Muscle of arm (tissue), 12 donors: ENCODE measurements around the gene CNBP. TPM values are rescaled to one million over a fixed set of nuclear protein-coding genes. Genes with fewer than 3 reads are reported as not detected.
A peak's percentile ranks its signal among the peaks of the same experiment; 100 is the strongest.
"Not testable (repeated sequence)": the region's sequence is repeated elsewhere in the genome, so short reads cannot be mapped to it uniquely, and the experiment has no call there.

Experiments used
- DNase-seq: peaks from one replicate; pipeline ENCODE4 v3.0.0-alpha.2; 2013
- polyA plus RNA-seq, 12 donors: library from polyadenylated mRNA; unstranded; fragments of 120-200 nt; gene quantifications; one replicate each; pipeline ENCODE4 v1.2.1, GENCODE V29; 2013; ENCODE audit not compliant: insufficient read length in 12 of 12

The CNBP gene
- polyA plus RNA-seq, 12 donors: 251 to 359 (median 334) TPM; not detected in 1

DNA sequence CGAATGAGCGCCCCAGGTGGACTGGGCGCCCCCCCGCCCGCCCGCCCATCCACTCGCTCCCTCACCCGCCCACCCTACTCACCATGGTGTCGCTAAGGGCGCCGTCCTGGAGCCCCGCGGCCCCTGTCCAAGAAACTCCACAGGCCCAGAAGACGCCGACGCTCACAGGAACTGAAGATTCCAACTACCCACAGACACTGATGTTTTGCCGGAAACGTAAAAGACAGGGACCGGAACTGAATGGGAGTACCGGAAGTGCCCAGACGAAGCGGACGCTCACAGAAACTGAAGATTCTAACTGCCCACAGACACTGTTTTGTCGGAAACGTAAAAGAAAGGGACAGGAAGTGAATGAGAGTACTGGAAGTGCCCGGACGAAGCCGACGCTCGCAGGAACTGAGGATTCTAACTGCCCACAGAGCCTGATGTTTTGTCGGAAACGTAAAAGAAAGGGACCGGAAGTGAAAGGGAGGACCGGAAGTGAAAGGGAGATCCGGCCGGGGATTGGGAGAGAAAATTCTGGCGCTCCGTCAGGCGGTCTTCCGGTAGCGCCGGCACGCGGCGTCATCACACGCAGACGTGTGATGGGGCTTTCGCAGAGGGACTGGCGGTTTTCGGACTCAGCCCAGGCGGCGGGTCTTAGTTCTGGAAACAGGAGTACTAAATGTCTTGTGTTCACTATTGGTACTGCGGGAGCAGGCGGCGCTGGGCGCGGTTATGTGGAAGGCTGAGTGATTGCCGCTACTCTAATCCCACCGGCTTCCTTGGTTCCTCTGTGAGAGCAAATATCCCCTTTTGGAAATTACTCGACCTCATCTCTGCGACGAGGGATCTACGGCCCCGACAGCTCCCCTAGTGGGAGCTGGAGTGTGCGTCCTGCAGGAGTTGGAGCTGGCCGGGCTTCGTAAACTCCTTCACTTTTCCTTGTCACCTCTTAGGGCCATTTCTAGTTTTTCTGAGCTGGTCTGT, 22.5 kb downstream of the CNBP start, which contains the start of gene ISY1:
TSS of gene ISY1 (minus strand) at position 173 of the 969 bp plus-strand sequence. CDS start at position 85, 88 bp downstream.
- DNase-seq: peak; percentile 97

DNA sequence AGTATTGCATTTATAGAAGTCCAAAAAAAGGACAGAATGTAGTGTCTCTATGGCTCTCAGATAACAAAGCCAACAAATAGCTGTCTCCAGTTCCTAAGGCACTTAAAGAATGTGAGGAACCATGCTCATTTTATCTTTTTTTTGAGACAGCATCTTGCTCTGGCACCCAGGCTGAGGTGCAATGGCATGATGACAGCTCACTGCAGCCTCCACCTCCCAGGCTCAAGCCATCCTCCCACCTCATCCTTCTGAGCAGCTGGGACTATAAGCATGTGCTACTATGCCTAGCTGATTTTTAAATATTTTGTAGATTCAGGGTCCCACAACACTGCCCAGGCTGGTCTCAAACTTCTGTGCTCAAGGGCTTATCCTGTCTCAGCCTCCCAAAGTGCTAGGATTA, 38.9 kb downstream of the CNBP start:
- DNase-seq: no peak

DNA sequence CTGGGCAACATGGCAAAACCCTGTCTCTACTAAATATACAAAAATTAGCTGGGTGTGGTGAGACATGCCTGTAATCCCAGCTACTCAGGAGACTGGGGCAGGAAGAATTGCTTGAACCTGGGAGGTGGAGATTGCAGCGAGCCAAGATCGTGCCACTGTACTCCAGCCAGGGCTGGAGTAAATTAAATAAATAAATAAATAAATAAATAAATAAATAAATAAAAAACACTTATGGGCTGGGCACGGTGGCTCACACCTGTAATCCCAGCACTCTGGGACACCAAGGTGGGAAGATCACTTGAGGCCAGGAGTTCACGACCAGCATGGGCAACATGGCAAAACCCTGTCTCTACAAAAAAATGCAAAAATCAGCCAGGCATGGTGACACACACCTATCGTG, 42.7 kb downstream of the CNBP start:
- not testable (repeated sequence) for DNase-seq

DNA sequence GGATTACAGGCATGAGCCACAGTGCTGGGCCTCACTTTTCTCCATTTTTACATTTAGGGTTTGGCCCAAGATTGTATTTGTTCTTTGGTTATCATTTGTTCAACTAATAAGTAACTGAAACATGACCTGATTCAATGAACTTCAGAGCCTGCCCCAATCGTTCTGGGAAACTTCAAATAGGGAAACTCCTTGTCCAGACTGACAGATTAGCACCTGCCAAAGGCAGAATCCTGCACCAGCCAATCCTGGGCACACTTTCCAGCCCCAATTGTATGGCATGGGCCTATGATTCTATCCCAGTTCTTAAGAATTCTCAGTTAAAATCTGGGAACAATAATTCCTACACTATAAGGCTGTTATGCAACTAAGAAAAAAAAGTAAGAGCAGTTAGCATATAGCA, 43.8 kb downstream of the CNBP start:
- no peak for DNase-seq

DNA sequence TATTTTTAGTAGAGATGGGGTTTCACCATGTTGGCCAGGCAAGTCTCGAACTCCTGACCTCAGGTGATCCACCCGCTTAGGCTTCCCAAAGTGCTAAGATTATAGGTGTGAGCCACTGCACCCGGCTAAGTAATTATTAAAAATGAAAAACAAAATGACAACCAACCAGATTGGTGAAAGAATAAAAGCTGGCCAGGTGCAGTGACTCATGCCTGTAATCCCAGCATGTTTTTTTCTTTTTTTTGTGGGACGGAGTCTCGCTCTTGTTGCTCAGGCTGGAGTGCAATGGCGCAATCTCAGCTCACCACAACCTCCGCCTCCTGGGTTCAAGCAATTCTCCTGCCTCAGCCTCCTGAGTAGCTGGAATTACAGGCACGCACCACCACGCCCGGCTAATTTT, 47.4 kb downstream of the CNBP start:
- not testable (repeated sequence) for DNase-seq

DNA sequence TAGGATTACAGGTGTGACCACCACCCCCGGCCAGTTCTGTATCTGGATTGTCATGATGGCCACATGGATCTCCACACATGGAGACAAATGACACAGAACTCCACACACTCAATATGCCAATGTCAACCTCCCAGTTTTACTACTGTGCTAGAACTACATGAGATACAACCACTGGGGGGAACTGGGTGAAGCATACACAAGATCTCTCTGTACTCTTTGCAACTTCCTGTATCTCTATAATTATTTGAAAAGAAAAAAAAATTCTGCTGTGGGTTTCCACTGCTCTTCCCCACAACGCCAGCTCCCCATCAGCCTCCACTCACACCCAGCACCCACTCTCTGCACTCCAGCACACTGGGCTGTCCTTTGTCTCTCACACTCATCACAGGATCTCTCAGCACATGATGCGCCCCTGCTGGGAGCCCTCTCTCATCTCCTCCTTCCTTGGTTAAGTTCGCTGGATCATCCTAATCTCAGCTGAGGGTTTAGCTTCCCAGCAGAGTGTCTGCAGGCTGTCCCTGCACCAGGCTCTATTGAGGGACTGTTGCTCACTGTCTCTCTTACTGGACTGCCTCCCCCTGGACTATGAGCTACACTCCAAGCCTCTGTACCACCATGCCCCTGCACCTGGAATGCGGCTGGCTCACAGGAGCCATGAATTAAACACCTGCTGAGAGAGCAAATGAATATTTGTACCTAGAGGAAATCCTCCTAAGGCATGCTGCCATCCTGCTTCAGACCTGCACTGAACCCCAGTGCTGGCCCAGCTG, 51.4 kb downstream of the CNBP start:
- DNase-seq: no peak

DNA sequence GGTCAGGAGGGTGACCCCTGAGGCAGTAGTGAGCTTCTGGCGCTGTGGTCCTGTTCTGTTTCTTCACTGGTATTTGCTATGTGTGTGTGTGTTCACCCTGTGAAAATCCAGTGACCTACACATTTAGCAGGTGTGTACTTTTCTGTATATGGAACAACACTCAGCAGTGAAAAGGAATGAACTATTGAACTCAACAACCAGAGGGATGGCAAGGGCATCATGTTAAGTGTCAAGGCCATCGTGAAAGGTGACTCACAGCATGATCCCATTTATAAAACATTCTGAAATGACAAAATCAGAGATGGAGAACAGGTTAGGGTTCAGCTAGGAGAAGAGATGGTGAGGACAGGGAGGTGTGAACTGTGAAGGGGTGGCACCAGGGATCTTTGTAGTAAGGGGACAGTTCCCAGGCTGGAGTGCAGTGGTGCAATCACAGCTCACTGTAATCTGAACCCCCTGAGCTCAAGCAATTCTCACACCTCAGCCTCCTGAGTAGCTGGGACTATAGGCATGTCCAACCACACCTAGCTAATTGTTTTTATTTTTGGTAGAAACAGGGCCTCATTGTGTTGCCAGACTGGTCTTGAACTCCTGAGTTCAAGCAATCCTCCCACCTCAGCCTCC, 52.1 kb downstream of the CNBP start:
- no peak for DNase-seq

DNA sequence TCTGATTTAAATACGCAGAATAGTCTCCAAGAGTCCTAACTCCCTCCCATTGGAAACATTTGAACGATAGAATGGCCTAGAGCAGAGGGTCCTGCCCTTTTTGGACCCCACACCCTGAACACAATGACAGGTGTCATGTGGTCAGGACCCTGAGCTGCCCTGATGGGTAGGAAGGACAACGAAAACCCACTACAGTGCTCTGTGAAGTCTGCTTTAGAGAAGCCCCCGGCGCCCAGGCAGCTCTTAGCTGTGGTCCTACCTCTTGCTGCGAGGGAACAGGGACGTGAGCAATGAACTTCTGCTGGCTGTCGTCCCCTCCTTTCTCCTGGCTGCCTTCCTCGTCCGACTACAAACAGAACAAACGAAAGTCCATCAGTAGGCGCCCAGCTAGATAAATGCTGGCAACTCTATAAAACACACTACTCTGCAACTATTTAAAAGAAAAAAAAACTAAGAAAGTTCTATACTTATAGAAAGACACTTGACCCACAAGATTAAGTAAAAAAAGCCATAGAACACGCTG, 53.3 kb downstream of the CNBP start:
- DNase-seq: no peak

DNA sequence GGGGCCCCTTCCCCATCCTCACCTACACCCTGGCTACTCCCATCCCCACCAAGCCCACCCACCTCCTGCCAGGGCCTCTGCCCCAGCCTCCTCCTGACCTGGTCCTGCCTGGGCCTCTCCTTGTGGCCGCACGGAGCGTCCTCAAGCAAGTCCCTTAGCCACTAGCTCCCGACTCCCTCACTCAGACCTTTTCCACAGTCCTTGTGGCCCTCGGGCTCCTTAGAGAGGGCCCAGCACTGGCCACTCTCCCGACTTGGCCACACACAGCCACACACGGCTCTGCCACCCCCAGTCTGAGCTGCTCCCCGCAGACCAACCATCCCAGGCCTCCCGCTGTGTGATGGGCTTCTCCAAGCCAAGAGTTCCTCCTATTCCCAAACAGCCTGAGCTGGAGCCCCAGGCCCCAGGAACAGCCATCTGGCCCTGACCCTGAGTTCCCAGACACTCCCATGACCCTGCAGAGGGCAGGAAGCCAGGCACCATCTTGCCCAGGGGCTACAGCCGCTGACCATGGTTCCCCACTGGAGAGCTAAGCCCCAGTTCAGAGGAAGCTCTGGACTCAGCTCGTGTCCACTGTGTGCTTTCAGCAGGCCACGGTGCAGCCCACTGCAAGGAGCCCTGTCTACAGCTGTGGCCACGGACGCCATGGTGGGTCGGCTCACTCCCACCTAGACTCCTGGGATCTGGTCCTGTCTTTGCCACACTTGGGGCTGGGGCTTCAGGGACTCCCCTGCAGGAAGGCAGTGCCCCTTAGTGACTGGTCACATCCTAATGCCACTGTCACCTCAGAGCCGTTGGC, 55.1 kb downstream of the CNBP start:
- no peak for DNase-seq

DNA sequence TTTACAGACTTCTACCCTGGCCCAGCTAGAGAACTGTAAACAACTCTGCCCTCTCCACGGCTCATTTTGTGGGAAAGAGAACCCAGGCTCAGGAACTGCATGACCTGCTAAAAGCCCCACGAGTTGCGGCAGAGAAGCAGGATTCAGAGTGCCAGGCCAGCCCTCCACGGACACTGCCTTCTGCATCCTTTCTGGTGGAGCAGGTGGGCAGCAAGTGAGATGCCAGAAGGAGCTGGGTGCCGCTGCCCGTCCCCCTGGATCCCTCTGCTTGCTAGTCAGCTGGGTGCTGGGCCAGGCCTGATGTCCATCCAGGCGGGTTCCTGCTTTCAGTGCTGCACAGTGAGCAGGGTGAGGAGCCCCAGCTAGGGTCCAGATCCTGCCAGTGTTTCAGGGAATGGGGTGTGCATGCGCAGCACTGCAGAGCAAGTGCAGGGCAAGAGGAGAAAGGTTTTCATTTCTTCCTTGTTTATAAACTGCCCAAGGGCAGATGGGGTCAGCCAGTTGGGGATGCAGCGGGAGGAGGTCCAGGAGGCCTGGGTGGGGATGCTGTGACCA, 56.9 kb downstream of the CNBP start:
- DNase-seq: no peak

DNA sequence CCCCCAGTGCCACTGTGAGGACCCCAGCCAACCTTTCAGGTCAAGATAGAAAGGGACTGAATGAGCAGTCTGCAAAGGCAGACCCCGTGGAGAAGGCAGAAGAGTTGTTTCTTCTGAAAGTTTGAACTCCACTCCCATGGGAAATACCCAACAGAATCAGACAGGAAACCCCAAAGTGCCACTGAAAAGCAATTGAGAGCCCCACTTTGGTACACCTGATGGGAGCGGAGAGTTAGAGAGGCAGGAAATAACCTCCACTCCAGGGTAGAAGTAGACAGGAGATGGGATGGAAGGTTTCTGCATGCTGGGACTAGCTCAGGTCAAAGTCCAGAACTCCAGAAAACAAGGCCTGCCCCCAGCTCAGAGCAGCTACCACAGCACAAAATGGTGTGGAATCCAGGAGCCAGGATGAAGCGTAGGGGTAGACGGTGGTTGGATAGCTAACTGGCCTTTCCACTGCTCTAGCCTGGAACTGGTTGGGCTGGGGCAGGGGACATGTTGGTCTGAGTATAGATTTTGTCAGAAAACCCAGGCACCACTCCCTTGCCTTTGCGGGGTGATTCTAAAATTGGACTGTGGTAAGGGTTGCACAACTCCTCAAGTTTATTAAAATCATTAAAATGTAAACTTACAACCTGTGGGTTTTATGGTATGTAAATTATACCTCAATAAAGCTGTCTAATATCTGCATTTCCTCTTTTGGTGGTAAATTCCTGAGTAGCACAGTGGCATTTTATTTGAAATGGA, 60.2 kb downstream of the CNBP start:
- no peak for DNase-seq

DNA sequence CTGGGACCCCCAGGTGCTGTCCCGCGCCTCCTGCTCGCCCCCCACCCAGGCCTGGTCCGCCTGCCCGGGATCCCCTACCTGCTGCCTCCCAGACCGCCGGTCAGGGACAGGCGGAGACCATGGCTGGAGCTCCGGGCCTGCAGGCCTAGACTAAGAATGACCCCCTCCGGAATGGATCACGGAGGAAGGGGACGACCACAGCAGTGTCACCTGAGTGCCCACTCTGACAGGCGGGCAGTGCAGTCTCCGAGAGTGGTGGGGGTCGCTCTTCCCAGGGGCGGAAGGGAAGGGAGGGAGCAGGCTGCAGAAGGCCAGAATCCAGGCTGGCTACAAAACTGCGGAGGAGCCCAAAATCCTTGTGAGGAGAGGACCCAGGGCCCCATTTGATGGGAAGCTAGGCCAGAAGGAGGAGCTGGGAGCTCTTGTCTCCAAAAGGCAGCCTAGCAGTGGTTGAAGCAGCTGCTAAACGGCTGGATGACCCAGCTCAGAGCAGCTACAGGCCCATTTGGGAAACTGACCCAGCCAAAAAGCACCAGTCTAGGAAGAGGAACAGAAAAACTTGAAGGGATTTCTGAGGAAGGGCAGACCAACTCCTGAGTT, 61.2 kb downstream of the CNBP start:
- peak; percentile 56 for DNase-seq

DNA sequence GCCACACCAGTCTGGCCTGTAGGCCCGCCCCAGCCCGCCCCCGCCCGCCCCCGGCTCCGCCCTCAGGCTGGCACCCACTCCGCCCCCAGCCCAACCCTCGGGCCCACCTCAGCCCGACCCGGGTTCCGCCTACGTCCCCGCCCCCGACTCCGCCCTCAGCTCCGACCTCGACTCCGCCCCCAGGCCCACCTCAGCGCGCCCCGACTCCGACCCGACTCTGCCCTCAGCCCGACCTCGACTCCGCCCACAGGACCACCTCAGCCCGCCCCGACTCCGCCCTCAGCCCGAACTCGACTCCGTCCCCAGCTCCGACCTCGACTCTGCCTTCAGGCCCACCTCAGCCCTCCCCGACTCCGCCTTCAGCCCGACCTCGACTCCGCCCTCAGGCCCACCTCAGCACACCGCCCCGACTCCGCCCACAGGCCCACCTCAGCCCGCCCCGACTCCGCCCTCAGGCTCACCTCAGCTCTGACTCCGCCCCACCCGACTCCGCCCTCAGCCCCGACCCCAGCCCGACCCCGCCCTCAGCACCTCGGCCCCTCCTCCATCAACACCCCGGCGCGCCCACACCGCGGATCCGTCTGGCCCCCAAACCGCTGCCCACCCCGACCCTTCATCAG, 61.8 kb downstream of the CNBP start, which contains the start of gene RAB43:
TSS of gene RAB43 (minus strand) at position 13 of the 620 bp plus-strand sequence. CDS start 315 bp downstream, outside the sequence.
- peak; percentile 92 for DNase-seq

DNA sequence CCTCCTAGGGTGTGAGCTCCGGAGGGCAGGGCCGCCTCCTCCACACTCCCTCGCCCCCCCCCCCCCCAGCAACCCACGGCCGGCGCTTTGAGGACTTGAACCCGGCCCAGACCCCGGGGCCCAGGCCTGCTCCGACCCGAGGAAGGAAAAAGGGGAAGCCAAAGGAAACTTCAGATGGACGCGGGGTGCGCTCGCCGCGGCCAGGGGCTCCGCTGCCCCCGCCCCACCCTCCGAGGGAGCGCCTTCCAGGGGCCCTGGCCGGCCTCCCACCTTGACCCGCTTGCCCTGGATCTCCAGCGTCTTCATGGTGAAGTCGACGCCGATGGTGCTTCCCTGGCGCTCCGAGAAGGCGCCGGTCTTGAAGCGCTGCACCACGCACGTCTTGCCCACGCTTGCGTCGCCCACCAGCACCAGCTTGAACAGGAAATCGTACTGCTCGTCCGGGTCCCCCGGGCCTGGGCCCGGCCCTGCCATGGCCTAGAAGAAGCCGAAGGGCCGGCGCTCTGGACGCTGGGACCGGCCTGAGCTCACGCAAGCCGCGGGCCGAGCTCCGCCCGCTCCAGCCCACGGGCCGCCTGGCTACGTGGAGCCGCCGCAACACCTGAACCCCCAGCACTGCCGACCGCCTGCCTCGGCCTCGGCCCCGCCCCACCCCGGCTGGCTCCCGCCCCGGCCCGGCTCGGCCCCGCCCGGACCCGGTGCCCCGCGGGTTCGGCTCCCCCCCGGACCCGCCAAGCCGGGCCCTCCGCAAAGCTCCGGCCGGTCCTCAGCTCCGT, 62.5 kb downstream of the CNBP start:
- peak; percentile 38 for DNase-seq

DNA sequence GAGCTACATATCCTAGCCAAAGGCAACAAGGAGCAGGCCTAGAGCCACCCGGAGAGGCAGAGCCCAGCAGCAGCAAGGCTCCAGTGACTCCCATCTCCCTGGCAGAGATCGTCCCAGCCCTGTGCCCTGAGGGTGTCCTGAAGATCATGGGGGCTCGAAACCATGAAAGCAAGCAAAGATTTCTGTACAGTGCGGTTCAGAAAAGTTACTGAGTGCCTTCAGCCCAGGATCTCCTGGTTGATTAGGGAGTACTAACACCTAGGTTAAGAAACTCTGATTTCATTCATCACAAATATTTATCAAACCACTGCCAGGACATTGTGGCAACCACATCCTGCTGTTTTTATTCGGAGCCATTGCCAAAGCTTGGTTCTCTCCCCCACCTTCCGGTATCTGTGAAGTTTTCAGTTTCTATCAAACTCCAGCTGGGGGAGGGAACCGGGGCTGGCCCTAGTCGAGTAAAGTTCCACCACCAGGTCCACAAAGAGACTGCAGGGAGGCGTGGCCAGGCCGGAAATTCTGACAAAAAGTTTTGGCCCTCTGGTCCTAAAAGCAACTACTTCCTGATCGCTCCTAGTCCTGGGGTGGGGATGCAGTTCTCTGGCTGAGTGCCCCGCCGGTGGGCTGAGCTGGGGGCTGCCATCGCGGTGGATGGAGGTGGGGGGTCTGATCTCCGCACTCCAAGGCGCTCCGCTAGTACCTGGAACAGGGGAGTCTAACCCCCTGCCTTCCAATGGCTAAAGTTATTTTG, 63.3 kb downstream of the CNBP start:
- peak; percentile 86 for DNase-seq

DNA sequence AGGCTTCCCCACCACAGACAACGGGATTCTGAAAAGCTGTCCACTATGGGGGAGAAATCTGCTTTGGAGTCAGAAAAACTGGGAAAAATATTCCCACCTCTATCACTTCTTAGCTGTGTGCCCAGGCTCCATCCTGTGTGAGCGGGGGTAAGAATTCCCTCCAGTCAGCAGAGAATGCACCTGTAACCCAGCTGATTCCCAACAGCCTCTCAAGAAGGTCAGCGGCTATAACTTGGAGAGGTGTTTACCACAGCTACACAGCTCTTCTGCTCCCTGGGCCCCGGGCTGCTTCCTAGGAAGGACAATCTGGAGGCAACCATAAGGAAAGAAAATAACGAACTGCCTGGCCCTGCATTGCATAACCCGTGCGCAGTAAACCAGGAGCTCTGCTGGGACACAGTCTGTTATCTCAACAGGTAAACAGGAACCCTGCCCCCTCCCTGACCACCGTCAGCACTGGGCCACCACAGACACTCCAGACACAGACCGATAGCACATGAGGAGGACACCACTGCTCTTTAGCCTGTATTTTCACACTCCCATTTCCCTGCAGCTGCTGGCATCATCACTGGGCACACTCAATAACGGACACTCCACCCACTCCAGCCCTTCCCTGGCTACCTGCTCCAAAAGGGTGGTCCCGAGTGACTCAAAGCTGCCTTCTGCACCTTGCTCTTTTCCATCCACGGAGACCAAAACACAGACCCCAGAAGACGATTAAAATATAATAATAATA, 64.2 kb downstream of the CNBP start:
- no peak for DNase-seq

DNA sequence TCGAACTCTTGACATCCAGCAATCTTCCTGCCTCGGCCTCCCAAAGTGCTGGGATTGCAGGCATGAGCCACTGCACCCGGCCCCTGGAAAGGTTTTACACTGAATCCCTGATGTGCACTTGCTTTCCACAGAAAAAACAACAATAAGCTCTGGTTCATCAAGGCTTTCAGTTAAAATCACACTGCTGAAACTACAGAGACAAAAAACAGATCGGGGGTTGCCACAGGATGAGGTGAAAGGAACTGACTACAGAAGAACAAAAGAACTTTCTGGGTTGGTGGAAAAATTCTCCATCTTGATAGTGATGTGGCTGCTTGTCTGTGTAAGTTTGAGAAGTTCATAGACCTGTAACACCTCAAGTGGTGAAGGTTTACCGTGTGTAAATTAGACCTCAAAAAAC, 65.0 kb downstream of the CNBP start:
- DNase-seq: no peak
